Measurements from ENCODE around the gene COX19.

COX19 gene

GRCh38 chr7:1015196-1016121, 40.1 kb upstream of the COX19 start:
- H3K4me3 ChIP-seq (ENCODE audit: low read length): no peak overlapping the region
- DNase-seq (ENCODE audit: low read depth): no peak
- no peak for TF ChIP-seq CTCF (IDR thresholded peaks at IDR 0.05; ENCODE audit: insufficient read depth, low read depth, low read length, missing control alignments)

GRCh38 chr7:1014681-1015080, 39.3 kb upstream of the COX19 start:
- no peak for DNase-seq (ENCODE audit: low read depth)
- TF ChIP-seq CTCF (IDR thresholded peaks at IDR 0.05; ENCODE audit: insufficient read depth, low read depth, low read length, missing control alignments): no peak
- H3K4me3 ChIP-seq (ENCODE audit: low read length): no peak overlapping the region

- no peak for DNase-seq (ENCODE audit: low read depth)
- no peak for TF ChIP-seq CTCF (IDR thresholded peaks at IDR 0.05; ENCODE audit: insufficient read depth, low read depth, low read length, missing control alignments)
- no peak overlapping the region for H3K4me3 ChIP-seq (ENCODE audit: low read length)
Measured at GRCh38 chr7:1013581-1013980, 38.2 kb upstream of the COX19 start.

GRCh38 chr7:1012716-1013095, 37.4 kb upstream of the COX19 start:
- H3K4me3 ChIP-seq (ENCODE audit: low read length): no peak overlapping the region
- no peak for DNase-seq (ENCODE audit: low read depth)
- no peak for TF ChIP-seq CTCF (IDR thresholded peaks at IDR 0.05; ENCODE audit: insufficient read depth, low read depth, low read length, missing control alignments)

GRCh38 chr7:1012004-1012715, 36.8 kb upstream of the COX19 start:
- DNase-seq (ENCODE audit: low read depth): no peak
- no peak for TF ChIP-seq CTCF (IDR thresholded peaks at IDR 0.05; ENCODE audit: insufficient read depth, low read depth, low read length, missing control alignments)
- no peak overlapping the region for H3K4me3 ChIP-seq (ENCODE audit: low read length)

- no peak for TF ChIP-seq CTCF (IDR thresholded peaks at IDR 0.05; ENCODE audit: insufficient read depth, low read depth, low read length, missing control alignments)
Measured at GRCh38 chr7:1011297-1012003, 36.1 kb upstream of the COX19 start.

More at GRCh38 chr7:1011297-1012003, 36.1 kb upstream of the COX19 start:
- no peak overlapping the region for H3K4me3 ChIP-seq (ENCODE audit: low read length)
- no peak for DNase-seq (ENCODE audit: low read depth)

Data from epithelial cell of esophagus (primary cell).